Suprapubic skin (tissue), 4 donors: Measurements from ENCODE around the gene SKA2.

Experiments
- POLR2A ChIP-seq, 2 donors: fragments of 450-650 bp; IDR thresholded peaks; one replicate each; pipeline ENCODE4 v1.6.1; 2017; ENCODE audit warnings: antibody characterized with exemption in 2 of 2, mild to moderate bottlenecking in 2 of 2, moderate library complexity in 2 of 2
- POLR2AphosphoS5 ChIP-seq, 3 donors: sonication (generic); formaldehyde crosslinking; IDR thresholded peaks; one replicate each; pipeline ENCODE4 v1.6.1; 2017; ENCODE audit warnings: antibody characterized with exemption in 3 of 3

- TF ChIP-seq POLR2A (IDR thresholded peaks at IDR 0.05) (no peak), POLR2AphosphoS5 (IDR thresholded peaks at IDR 0.05) (no peak)
Measured at GRCh38 chr17:59180626-59181025, 25.6 kb upstream of the SKA2 start.
